NT2/D1 (cell line): ENCODE data around the gene AMIGO3.

Source experiments
- DNase-seq: peaks from one replicate; pipeline ENCODE4 v3.0.0-alpha.2; 2011; ENCODE audit warnings: low read depth, low spot score
- H3K27me3 ChIP-seq: 2 replicates; pipeline ENCODE4 v1.6.0; 2011; ENCODE audit warnings: mild to moderate bottlenecking; ENCODE audit not compliant: insufficient read length, insufficient read depth
- H3K36me3 ChIP-seq: 2 replicates; pipeline ENCODE4 v1.6.1; 2011; ENCODE audit warnings: mild to moderate bottlenecking, low read length, mixed read lengths; ENCODE audit not compliant: insufficient read depth, insufficient read length
- H3K4me1 ChIP-seq: 2 replicates; pipeline ENCODE4 v1.5.1; 2011; ENCODE audit not compliant: insufficient read depth, insufficient read length
- H3K4me3 ChIP-seq: 2 replicates; pipeline ENCODE4 v1.5.1; 2011; ENCODE audit warnings: low read depth; ENCODE audit not compliant: insufficient read length
- H3K9ac ChIP-seq: 2 replicates; pipeline ENCODE4 v1.6.0; 2011; ENCODE audit warnings: low read depth; ENCODE audit not compliant: insufficient read length
- H3K9me3 ChIP-seq: 2 replicates; pipeline ENCODE4 v1.5.1; 2011; ENCODE audit warnings: mild to moderate bottlenecking, low read length; ENCODE audit not compliant: insufficient read depth
- SUZ12 ChIP-seq: IDR thresholded peaks from 2 replicates; pipeline ENCODE4 v1.6.1; 2011; ENCODE audit not compliant: insufficient read length, insufficient read depth; ENCODE audit errors: extremely low read depth
- YY1 ChIP-seq: IDR thresholded peaks from 2 replicates; pipeline ENCODE4 v1.6.1; 2011; ENCODE audit not compliant: insufficient read length, insufficient read depth
- ZNF274 ChIP-seq: IDR thresholded peaks from 2 replicates; pipeline ENCODE4 v1.6.1; 2011; ENCODE audit warnings: mild to moderate bottlenecking, low read depth, low read length

The AMIGO3 gene

DNA sequence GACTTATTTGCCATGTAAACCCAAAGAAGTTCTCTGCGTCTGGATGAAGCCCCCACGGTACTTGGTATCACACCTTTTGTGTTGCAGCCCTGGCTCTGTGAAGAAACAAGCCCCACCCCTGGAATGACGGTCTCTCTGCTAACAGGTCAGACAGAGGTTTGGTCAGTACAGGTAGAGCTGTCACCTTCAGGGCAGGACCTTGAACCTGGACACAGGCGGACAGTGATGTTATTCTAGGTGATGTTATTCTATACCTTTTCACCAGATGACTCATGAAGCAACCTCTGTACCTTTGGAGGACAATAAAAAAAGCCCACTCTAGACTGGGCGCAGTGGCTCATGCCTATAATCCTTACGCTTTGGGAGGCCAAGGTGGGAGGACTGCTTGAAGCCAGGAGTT, 15.3 kb upstream of the AMIGO3 start:
- Histone ChIP-seq H3K36me3 (peaks cover 85% of the 10 kb centered on the region), H3K4me3 (no peak overlapping the region)

DNA sequence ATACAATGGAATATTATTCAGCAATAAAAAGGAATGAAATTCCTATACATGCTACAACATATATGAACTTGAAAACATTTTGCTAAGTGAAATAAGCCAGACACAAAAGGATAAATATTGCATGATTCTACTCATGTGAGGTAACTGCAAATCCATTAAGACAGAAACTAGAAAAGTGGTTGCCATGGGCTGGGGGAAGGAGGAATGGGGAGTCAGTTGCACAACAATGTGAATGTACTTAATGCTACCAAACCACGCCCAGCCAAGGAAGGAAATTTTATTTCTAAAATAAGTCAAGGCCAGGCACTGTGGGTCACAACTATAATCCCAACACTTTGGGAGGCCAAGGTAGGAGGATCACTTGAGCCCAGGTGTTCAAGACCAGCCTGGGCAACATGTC, 14.1 kb upstream of the AMIGO3 start:
- Histone ChIP-seq H3K9me3 (no peaks in the 10 kb centered on the region), H3K4me3 (no peak overlapping the region), H3K9ac (no peak overlapping the region), H3K36me3 (peaks cover 86% of the 10 kb centered on the region), H3K4me1 (no peaks in the 10 kb centered on the region), H3K27me3 (no peaks in the 10 kb centered on the region)
- no peak for DNase-seq
- no peak for TF ChIP-seq ZNF274
- no peak for TF ChIP-seq YY1
- no peak for TF ChIP-seq SUZ12

More for the DNA sequence above, 15.3 kb upstream of the AMIGO3 start:
- Histone ChIP-seq H3K4me1 (no peaks in the 10 kb centered on the region), H3K9me3 (no peaks in the 10 kb centered on the region), H3K9ac (no peak overlapping the region), H3K27me3 (no peaks in the 10 kb centered on the region)
- no peak for DNase-seq
- no peak for TF ChIP-seq SUZ12
- TF ChIP-seq ZNF274, result no peak
- no peak for TF ChIP-seq YY1

DNA sequence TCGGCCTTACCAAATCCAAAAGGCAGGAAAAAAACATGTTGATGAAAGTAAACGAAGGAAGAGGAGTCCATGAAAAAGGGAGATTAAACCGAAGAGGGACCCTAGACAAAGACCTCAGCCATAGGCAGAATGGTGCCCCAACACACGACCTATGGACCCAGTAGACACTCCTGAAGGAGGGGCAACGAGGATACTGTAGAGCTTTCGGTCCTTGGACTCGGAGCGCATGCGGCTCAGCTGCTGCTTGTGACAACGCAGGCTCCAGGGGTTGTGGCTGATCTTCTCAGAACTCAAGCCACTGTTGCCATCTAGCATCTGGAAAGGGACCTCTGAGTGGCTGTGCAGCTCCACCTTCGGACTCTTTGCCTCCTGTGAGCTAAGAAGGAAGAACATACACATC, 13.1 kb upstream of the AMIGO3 start:
- TF ChIP-seq YY1 (no peak), ZNF274 (no peak)
- peaks cover 85% of the 10 kb centered on the region for H3K36me3 ChIP-seq
- no peak overlapping the region for H3K9ac ChIP-seq

DNA sequence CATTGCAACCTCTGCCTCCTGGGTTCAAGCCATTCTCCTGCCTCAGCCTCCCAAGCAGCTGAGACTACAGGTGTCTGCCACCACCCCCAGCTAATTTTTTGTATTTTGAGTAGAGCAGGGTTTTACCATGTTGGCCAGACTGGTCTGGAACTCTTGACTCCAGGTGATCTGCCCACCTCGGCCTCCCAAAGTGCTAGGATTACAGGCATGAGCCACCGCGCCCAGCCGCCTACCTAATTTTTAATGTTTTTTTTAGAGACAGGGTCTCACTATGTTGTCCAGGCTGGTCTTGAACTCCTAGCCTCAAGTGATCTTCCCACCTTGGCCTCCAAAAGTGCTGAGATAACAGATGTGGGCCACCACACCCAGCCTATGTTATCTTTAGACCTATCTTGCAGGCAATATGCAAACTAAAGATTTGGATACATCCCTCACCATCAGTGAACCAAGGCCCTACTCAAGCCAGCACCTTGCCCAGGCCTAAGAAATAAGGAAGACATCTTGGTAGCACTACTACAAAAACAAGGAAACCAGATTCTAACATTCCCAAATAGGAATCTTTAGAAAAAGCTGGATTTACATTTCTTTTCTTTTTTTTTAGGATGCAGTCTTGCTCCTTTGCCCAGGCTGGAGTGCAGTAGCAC, 10.6 kb upstream of the AMIGO3 start:
- Histone ChIP-seq H3K9ac (no peak overlapping the region), H3K4me1 (no peaks in the 10 kb centered on the region), H3K36me3 (peaks cover 94% of the 10 kb centered on the region), H3K4me3 (no peak overlapping the region), H3K27me3 (no peaks in the 10 kb centered on the region), H3K9me3 (no peaks in the 10 kb centered on the region)
- TF ChIP-seq YY1 (no peak), SUZ12 (no peak), ZNF274 (no peak)
- no peak for DNase-seq

More for the DNA sequence above, 13.1 kb upstream of the AMIGO3 start:
- H3K9me3 ChIP-seq, result no peaks in the 10 kb centered on the region
- DNase-seq, result no peak
- H3K4me3 ChIP-seq, result no peak overlapping the region
- H3K27me3 ChIP-seq, result no peaks in the 10 kb centered on the region
- H3K4me1 ChIP-seq, result no peaks in the 10 kb centered on the region

DNA sequence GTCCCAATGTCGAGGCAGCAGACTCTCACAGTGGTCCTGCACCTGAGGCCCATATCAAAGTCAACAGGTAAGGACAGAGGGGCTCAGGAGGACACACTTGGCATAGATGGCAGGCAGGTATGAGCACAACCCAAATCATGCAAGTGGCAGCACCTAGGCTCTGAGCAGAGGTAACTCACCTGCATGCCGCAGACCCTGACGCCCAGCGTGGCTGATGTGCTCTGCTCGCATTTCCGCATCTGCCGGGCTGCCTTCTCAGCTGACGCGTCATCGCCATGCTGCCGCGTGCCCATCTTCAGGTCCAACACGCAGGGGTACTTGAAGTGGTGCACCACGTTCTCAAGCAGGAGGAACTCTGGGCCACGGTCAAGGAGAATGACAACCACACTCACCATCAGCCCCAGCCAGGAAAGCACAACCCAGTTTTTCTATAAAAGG, 8.5 kb upstream of the AMIGO3 start:
- Histone ChIP-seq H3K9me3 (no peaks in the 10 kb centered on the region), H3K9ac (no peak overlapping the region), H3K4me1 (peaks cover 8% of the 10 kb centered on the region), H3K27me3 (no peaks in the 10 kb centered on the region), H3K4me3 (no peak overlapping the region), H3K36me3 (peaks cover 81% of the 10 kb centered on the region)
- no peak for DNase-seq
- TF ChIP-seq ZNF274 (no peak), SUZ12 (no peak), YY1 (no peak)

DNA sequence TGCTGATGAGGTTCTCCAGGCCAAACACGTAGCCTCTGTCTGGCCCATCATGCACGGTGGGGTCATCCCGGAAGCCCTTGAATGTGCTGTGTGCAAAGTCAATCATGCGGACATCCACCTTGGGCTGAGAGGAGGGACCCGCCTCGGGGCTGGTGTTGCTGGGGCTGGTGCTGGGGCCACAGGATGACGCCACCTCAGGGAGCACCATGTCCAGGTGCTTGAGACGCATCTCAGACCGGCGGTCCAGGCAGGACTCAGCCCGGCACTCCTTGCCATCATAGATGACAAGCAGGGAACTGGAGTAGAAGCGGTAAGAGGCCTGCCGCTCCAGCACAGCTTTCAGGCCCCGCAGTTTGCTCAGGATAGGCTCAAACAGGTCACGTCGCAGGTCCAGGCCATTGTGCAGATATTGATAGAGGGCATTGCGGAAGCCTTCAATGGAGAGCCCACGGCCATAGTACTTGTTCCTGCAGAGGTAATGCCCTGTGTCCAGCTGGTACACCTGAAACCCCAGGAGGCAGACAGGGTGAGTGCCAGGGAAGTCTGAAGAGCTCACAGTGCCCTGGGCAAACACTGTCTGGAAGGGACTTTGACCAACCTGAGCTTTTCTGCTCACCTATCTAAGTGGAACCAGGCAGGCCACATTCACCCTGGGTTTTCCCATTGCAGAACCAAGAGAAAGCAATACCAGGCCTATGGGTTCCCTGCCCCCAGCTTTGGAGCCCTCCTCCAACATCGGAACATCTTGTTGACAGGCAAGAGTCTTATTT, 7.9 kb upstream of the AMIGO3 start:
- Histone ChIP-seq H3K36me3 (peaks cover 81% of the 10 kb centered on the region), H3K4me3 (no peak overlapping the region), H3K9me3 (no peaks in the 10 kb centered on the region), H3K9ac (no peak overlapping the region), H3K4me1 (peaks cover 12% of the 10 kb centered on the region), H3K27me3 (no peaks in the 10 kb centered on the region)
- TF ChIP-seq YY1, result no peak
- no peak for TF ChIP-seq ZNF274
- DNase-seq, result no peak

DNA sequence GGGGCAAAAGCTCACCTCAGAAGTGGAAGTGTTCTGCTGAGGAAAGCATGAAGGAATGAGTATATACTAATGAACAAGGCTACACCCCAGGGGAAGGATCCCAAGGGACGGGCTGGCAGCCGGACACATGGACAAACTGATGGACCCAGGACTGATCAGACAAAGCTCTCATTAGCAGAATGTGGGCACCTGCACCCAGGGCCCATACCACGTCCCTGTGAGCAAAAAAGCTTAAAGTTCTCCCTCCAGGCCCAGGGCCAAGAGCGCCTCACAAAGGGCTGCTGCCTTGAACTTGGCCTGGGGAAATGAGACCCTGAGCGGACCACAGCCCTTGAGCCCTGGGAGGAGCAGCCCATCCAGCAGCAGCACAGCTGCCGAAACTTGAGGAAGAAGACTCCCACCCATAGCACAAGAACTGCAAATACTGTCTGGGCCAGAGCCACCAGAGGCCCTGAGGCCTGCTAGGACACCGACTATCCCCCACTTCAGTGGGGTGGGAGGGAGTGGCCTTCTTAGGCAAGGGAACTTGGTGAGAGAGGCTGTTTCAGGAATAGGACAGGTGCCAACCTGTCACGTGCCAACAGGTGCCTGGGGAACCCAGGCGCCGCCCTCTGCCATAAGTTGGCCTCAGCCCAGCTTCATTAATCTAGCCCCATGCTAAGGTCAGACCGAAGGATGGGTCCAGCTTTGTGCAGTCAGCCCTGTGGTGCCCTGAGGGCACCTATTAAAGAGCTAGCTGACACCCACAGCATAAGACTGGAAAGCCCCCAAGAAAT, 6.6 kb upstream of the AMIGO3 start:
- Histone ChIP-seq H3K36me3 (peaks cover 81% of the 10 kb centered on the region), H3K4me1 (peaks cover 12% of the 10 kb centered on the region), H3K27me3 (no peaks in the 10 kb centered on the region), H3K9me3 (no peaks in the 10 kb centered on the region), H3K4me3 (no peak overlapping the region), H3K9ac (no peak overlapping the region)
- no peak for DNase-seq
- TF ChIP-seq ZNF274 (no peak), SUZ12 (no peak), YY1 (no peak)
